Measurements from ENCODE around the gene HAX1. TPM values are rescaled to one million over a fixed set of nuclear protein-coding genes. Genes with fewer than 3 reads are reported as not detected.
"Not testable (repeated sequence)": the region's sequence is repeated elsewhere in the genome, so short reads cannot be mapped to it uniquely, and the experiment has no call there.

HAX1 gene
- total RNA-seq, 1 donor from 2014 or later = 270 TPM

- intact Hi-C loops (cut with DNase I) = no loop called here
- no peaks in the 10 kb centered on the region for H3K9me3 ChIP-seq
- no peak for TF ChIP-seq CTCF (IDR thresholded peaks at IDR 0.05)
- H3K4me3 ChIP-seq = no peak overlapping the region
- H3K36me3 ChIP-seq = no peaks in the 10 kb centered on the region
- H3K27me3 ChIP-seq = no peaks in the 10 kb centered on the region
- no peak for DNase-seq (ENCODE audit: low spot score in 2 of 2)
- no peaks in the 10 kb centered on the region for H3K4me1 ChIP-seq
- H3K27ac ChIP-seq = no peak overlapping the region
These were observed 44.3 kb downstream of the HAX1 start for GRCh38 chr1:154316704-154317103.

GRCh38 chr1:154318386-154318785 is 46.0 kb downstream of the HAX1 start:
- H3K4me3 ChIP-seq = no peak overlapping the region
- no peaks in the 10 kb centered on the region for H3K9me3 ChIP-seq
- H3K27me3 ChIP-seq = no peaks in the 10 kb centered on the region
- no peaks in the 10 kb centered on the region for H3K36me3 ChIP-seq
- no peaks in the 10 kb centered on the region for H3K4me1 ChIP-seq
- no peak overlapping the region for H3K27ac ChIP-seq
- intact Hi-C loops (cut with DNase I) = no loop called here
- DNase-seq (ENCODE audit: low spot score in 2 of 2) = no peak
- TF ChIP-seq CTCF (IDR thresholded peaks at IDR 0.05) = no peak

GRCh38 chr1:154320882-154321608 is 48.6 kb downstream of the HAX1 start, which contains the start of gene AQP10:
Gene AQP10 (plus strand): TSS chr1:154321093. CDS start chr1:154321156, 63 bp downstream.
- intact Hi-C loops (cut with DNase I) = no loop called here
- no peak within 1 kb of the TSS for H3K4me3 ChIP-seq
- no peak for DNase-seq (ENCODE audit: low spot score in 2 of 2)

GRCh38 chr1:154321609-154321934 is 49.1 kb downstream of the HAX1 start:
- H3K36me3 ChIP-seq; H3K9me3 ChIP-seq; H3K27ac ChIP-seq; H3K4me1 ChIP-seq; intact Hi-C loops (cut with DNase I); H3K27me3 ChIP-seq; DNase-seq (ENCODE audit: low spot score in 2 of 2); H3K4me3 ChIP-seq: not testable (repeated sequence)

More at GRCh38 chr1:154320882-154321608, 48.6 kb downstream of the HAX1 start, which contains the start of gene AQP10:
- H3K27me3 ChIP-seq = no peaks in the 10 kb centered on the region
- no peak for TF ChIP-seq CTCF (IDR thresholded peaks at IDR 0.05)
- H3K4me1 ChIP-seq = no peaks in the 10 kb centered on the region
- H3K27ac ChIP-seq = no peak within 1 kb of the TSS
- H3K36me3 ChIP-seq = no peaks in the 10 kb centered on the region
- no peaks in the 10 kb centered on the region for H3K9me3 ChIP-seq

GRCh38 chr1:154323493-154323892 is 51.1 kb downstream of the HAX1 start:
- no peaks in the 10 kb centered on the region for H3K9me3 ChIP-seq
- H3K27me3 ChIP-seq = no peaks in the 10 kb centered on the region
- no peak for DNase-seq (ENCODE audit: low spot score in 2 of 2)
- intact Hi-C loops (cut with DNase I) = no loop called here
- peaks cover 12 to 15% of the 10 kb centered on the region in 2 donors for H3K4me1 ChIP-seq
- no peaks in the 10 kb centered on the region for H3K36me3 ChIP-seq
- no peak overlapping the region for H3K4me3 ChIP-seq
- no peak for TF ChIP-seq CTCF (IDR thresholded peaks at IDR 0.05)
- H3K27ac ChIP-seq = no peak overlapping the region

GRCh38 chr1:154324241-154324640 is 51.8 kb downstream of the HAX1 start:
- Histone ChIP-seq H3K9me3 (no peaks in the 10 kb centered on the region), H3K4me3 (peak overlapping the region in 1 of 2 donors; percentile 73), H3K27ac (peak overlapping the region; percentile 95 to 97), H3K27me3 (no peaks in the 10 kb centered on the region), H3K4me1 (peaks cover 12 to 20% of the 10 kb centered on the region in 2 donors), H3K36me3 (no peaks in the 10 kb centered on the region)
- DNase-seq (ENCODE audit: low spot score in 2 of 2) = peak in 1 of 2 donors; percentile 65
- no peak for TF ChIP-seq CTCF (IDR thresholded peaks at IDR 0.05)
- intact Hi-C loops (cut with DNase I) = loop anchor here (1.0 to 2.0 kb wide), 3 partner anchors 11 to 81 kb away; partner anchors contain the start of genes HAX1 and IL6R

Data from ascending aorta (tissue), 2 donors.